K562 (cell line): Measurements from ENCODE around the gene KHSRP. TPM values are rescaled to one million over a fixed set of nuclear protein-coding genes. Genes with fewer than 3 reads are reported as not detected.

ENCODE experiments used
- ARHGAP35 ChIP-seq: fragments of 450-650 bp; IDR thresholded peaks from 2 replicates; pipeline ENCODE4 v1.6.1; 2018; ENCODE audit not compliant: partially characterized antibody
- CHD4 ChIP-seq: fragments of 200-600 bp; sonication (generic); IDR thresholded peaks from 3 replicates; pipeline ENCODE4 v1.6.1; 2012; ENCODE audit warnings: low read depth, mild to moderate bottlenecking, mixed read lengths, low read length, inconsistent platforms; ENCODE audit not compliant: insufficient read depth, insufficient replicate concordance, poor library complexity, severe bottlenecking
- FIP1L1 ChIP-seq: fragments of 200-400 bp; formaldehyde crosslinking; IDR thresholded peaks from 2 replicates; pipeline ENCODE4 v1.6.1; 2018; ENCODE audit warnings: mild to moderate bottlenecking, low read depth, low read length; ENCODE audit not compliant: poor library complexity, severe bottlenecking
- HNRNPUL1 ChIP-seq: fragments of 200-400 bp; formaldehyde crosslinking; IDR thresholded peaks from 2 replicates; pipeline ENCODE4 v1.6.1; 2017; ENCODE audit warnings: low read length
- L3MBTL2 ChIP-seq: fragments of 450-650 bp; IDR thresholded peaks from 2 replicates; pipeline ENCODE4 v1.6.1; 2016; ENCODE audit warnings: mild to moderate bottlenecking, moderate library complexity
- MAZ ChIP-seq, 2 experiments: fragments of 450-650 bp in 1 of 2; sonication (generic) in 1 of 2; formaldehyde crosslinking; IDR thresholded peaks in 1 of 2; conservative IDR thresholded peaks in 1 of 2; 2 replicates each; pipeline versions ENCODE4 v1.4.0 to v1.5.0; 2020; ENCODE audit warnings: mild to moderate bottlenecking in 1 of 2, missing genetic modification reagents in 1 of 2
- NONO ChIP-seq, 2 experiments: fragments of 200-400 bp in 1 of 2; fragments of 450-650 bp in 1 of 2; formaldehyde crosslinking in 1 of 2; IDR thresholded peaks; 2 replicates each; pipeline ENCODE4 v1.6.1; 2017; ENCODE audit warnings: low read depth in 2 of 2, mild to moderate bottlenecking in 2 of 2, moderate library complexity in 2 of 2, low read length in 1 of 2
- NR2C2 ChIP-seq, 2 experiments: fragments of 200-800 bp in 1 of 2; sonication (Bioruptor generic) in 1 of 2; sonication (generic) in 1 of 2; formaldehyde crosslinking in 1 of 2; IDR thresholded peaks; 2 replicates each; pipeline versions ENCODE4 v1.6.1 to v1.8.0; 2016 to 2022; ENCODE audit warnings: mild to moderate bottlenecking in 1 of 2, missing compliant biosample characterization in 1 of 2, missing genetic modification characterization in 1 of 2, missing genetic modification reagents in 1 of 2
- SAFB2 ChIP-seq: fragments of 200-400 bp; formaldehyde crosslinking; IDR thresholded peaks from 2 replicates; pipeline ENCODE4 v1.6.1; 2018; ENCODE audit warnings: borderline replicate concordance, low read length, low read depth, moderate library complexity; ENCODE audit not compliant: severe bottlenecking
- SMAD3 ChIP-seq: fragments of 450-650 bp; formaldehyde crosslinking; conservative IDR thresholded peaks from 2 replicates; pipeline ENCODE4 v1.4.0; 2020; ENCODE audit warnings: mild to moderate bottlenecking
- STAT5B ChIP-seq: fragments of 250-450 bp; sonication (Bioruptor Pico); IDR thresholded peaks from 2 replicates; pipeline ENCODE4 v1.8.0; 2021; ENCODE audit warnings: mild to moderate bottlenecking, inconsistent platforms
- YY1 ChIP-seq, 3 experiments: IDR thresholded peaks; 2 replicates each; pipeline ENCODE4 v1.6.1; 2011; ENCODE audit warnings: low read length in 2 of 3, mild to moderate bottlenecking in 2 of 3, moderate library complexity in 2 of 3, borderline replicate concordance in 1 of 3, control low read depth in 1 of 3, low read depth in 1 of 3; ENCODE audit not compliant: insufficient read depth in 3 of 3, insufficient replicate concordance in 2 of 3, control insufficient read depth in 1 of 3, insufficient read length in 1 of 3; ENCODE audit errors: extremely low read depth in 1 of 3
- ZC3H11A ChIP-seq: IDR thresholded peaks from 2 replicates; pipeline ENCODE4 v1.6.1; 2012; ENCODE audit warnings: low read depth, low read length, improper control_type of control experiment
- polyA plus RNA-seq, 8 experiments: library from polyadenylated mRNA; depleted of rRNA in 4 of 8; stranded (reverse) in 5 of 8; unstranded in 3 of 8; fragments of >200 nt; fragmentation: Nextera tagmentation in 2 of 8; fragmentation: Illumina TruSeq in 1 of 8; extraction: Ambion mirVana in 2 of 8; extraction: Trizol in 1 of 8; gene quantifications; 2 replicates each; pipeline versions ENCODE4 v1.2.1 to v1.2.3, GENCODE V29; 2011 to 2014; ENCODE audit warnings: inconsistent platforms in 1 of 8, missing spikeins in 1 of 8
- total RNA-seq, 7 experiments: library from RNA; depleted of rRNA in 6 of 7; stranded (reverse); fragments of >200 nt in 6 of 7; fragmentation: Illumina TruSeq in 2 of 7; extraction: Trizol in 2 of 7; gene quantifications; 2 replicates each; pipeline versions ENCODE4 v1.2.1 to v1.2.3, GENCODE V29; 2011 to 2021; ENCODE audit warnings: low replicate concordance in 1 of 7
- TF ChIP-seq, protein P1 (sequence below): fragments of 450-650 bp; IDR thresholded peaks from 2 replicates; pipeline ENCODE4 v1.7.0; 2016; ENCODE audit warnings: borderline replicate concordance
- TF ChIP-seq, protein P2 (sequence below): fragments of 250-450 bp; sonication (Bioruptor Pico); IDR thresholded peaks from 2 replicates; pipeline ENCODE4 v1.8.0; 2021; ENCODE audit warnings: mild to moderate bottlenecking, moderate library complexity
- TF ChIP-seq, protein P3 (sequence below): IDR thresholded peaks from 3 replicates; pipeline ENCODE4 v1.6.1; 2011; ENCODE audit warnings: borderline replicate concordance, mild to moderate bottlenecking, moderate library complexity; ENCODE audit not compliant: insufficient read length; ENCODE audit errors: extremely low read depth

Gene KHSRP
- total and polyA plus RNA-seq, 9 of the 15 experiments (the other 6 are each of a cell fraction or from before 2014, with no cell fraction given): 4.2 to 564 (median 139) TPM

DNA sequence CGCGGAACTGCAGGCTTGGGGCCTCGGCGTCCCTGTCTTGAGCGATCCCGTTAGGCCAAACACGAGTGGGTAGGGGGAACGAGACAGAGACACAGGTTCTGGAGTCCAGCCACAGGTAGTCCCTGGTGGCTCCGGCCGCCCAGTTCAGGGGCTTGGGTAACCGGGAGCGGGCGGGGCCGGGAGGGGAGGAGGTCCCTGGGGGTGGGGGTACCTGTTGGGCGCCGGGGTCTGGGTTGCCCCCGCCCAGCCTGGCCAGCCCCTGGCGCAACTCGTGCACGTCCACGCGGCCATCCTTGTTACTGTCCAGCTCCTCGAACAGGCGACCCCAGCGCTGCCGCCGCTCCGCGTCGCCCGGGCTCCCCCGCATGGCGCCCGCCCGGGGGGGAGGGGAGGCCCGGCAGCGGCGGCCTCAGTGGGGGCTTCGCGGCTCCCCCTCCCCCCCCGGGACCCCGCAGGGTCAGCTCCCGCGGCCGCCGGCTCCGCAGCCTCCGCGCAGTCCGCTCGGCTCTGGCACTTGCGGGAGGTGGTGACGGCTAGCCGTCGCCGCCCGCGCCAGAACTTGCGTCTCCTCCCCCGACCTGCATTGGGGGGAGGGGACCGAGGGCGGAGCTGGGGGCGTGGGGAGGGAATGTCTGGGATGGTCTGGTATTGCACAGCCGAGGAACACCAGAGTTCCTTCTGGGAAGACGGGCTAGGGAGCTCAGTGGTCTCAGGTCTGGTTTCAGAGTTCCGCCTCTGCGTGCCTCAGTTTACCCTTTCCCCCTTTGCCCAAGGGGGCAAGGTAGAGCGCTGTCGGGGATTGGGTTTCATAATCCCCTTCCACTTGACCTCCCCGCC, 34.9 kb upstream of the KHSRP start, which contains the start of gene SLC25A23 (continued):
- TF ChIP-seq, protein P1, sequence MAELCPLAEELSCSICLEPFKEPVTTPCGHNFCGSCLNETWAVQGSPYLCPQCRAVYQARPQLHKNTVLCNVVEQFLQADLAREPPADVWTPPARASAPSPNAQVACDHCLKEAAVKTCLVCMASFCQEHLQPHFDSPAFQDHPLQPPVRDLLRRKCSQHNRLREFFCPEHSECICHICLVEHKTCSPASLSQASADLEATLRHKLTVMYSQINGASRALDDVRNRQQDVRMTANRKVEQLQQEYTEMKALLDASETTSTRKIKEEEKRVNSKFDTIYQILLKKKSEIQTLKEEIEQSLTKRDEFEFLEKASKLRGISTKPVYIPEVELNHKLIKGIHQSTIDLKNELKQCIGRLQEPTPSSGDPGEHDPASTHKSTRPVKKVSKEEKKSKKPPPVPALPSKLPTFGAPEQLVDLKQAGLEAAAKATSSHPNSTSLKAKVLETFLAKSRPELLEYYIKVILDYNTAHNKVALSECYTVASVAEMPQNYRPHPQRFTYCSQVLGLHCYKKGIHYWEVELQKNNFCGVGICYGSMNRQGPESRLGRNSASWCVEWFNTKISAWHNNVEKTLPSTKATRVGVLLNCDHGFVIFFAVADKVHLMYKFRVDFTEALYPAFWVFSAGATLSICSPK: no peak
- TF ChIP-seq CHD4 (peak; percentile 12), ARHGAP35 (no peak), MAZ (CRISPR knock-in tag; conservative IDR thresholded peaks at IDR 0.05 in 1 of 2, IDR thresholded peaks at IDR 0.05 in 1 of 2) (peak in 1 of 2 experiments; percentile 30; a peak in 1 of 4 replicates), FIP1L1 (no peak), SAFB2 (no peak), YY1 (IDR thresholded peaks at IDR 0.05; ENCODE audit: borderline replicate concordance in 1 of 3, control insufficient read depth in 1 of 3, extremely low read depth in 1 of 3, insufficient read depth in 3 of 3, insufficient read length in 1 of 3, insufficient replicate concordance in 2 of 3, low read depth in 1 of 3, low read length in 2 of 3) (peak in 2 of 3 experiments; percentile 32 to 59), NONO (IDR thresholded peaks at IDR 0.05; ENCODE audit: low read depth in 2 of 2, low read length in 1 of 2) (peak; percentile 48 to 70; a peak in 2 of 4 replicates), L3MBTL2 (peak; percentile 49; the same call in 1 of the 2 replicates), NR2C2 (CRISPR knock-in tag; IDR thresholded peaks at IDR 0.05) (no peak), NR2C2 (tag; IDR thresholded peaks at IDR 0.05) (peak; percentile 33; the same call in 1 of the 2 replicates), HNRNPUL1 (no peak), STAT5B (CRISPR knock-in tag) (no peak), SMAD3 (CRISPR knock-in tag) (no peak), ZC3H11A (no peak)
- TF ChIP-seq, protein P2, sequence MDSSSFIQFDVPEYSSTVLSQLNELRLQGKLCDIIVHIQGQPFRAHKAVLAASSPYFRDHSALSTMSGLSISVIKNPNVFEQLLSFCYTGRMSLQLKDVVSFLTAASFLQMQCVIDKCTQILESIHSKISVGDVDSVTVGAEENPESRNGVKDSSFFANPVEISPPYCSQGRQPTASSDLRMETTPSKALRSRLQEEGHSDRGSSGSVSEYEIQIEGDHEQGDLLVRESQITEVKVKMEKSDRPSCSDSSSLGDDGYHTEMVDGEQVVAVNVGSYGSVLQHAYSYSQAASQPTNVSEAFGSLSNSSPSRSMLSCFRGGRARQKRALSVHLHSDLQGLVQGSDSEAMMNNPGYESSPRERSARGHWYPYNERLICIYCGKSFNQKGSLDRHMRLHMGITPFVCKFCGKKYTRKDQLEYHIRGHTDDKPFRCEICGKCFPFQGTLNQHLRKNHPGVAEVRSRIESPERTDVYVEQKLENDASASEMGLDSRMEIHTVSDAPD: no peak
- TF ChIP-seq, protein P3, sequence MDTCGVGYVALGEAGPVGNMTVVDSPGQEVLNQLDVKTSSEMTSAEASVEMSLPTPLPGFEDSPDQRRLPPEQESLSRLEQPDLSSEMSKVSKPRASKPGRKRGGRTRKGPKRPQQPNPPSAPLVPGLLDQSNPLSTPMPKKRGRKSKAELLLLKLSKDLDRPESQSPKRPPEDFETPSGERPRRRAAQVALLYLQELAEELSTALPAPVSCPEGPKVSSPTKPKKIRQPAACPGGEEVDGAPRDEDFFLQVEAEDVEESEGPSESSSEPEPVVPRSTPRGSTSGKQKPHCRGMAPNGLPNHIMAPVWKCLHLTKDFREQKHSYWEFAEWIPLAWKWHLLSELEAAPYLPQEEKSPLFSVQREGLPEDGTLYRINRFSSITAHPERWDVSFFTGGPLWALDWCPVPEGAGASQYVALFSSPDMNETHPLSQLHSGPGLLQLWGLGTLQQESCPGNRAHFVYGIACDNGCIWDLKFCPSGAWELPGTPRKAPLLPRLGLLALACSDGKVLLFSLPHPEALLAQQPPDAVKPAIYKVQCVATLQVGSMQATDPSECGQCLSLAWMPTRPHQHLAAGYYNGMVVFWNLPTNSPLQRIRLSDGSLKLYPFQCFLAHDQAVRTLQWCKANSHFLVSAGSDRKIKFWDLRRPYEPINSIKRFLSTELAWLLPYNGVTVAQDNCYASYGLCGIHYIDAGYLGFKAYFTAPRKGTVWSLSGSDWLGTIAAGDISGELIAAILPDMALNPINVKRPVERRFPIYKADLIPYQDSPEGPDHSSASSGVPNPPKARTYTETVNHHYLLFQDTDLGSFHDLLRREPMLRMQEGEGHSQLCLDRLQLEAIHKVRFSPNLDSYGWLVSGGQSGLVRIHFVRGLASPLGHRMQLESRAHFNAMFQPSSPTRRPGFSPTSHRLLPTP: no peak
